ENCODE data around the gene GRIK4.

The GRIK4 gene

DNA sequence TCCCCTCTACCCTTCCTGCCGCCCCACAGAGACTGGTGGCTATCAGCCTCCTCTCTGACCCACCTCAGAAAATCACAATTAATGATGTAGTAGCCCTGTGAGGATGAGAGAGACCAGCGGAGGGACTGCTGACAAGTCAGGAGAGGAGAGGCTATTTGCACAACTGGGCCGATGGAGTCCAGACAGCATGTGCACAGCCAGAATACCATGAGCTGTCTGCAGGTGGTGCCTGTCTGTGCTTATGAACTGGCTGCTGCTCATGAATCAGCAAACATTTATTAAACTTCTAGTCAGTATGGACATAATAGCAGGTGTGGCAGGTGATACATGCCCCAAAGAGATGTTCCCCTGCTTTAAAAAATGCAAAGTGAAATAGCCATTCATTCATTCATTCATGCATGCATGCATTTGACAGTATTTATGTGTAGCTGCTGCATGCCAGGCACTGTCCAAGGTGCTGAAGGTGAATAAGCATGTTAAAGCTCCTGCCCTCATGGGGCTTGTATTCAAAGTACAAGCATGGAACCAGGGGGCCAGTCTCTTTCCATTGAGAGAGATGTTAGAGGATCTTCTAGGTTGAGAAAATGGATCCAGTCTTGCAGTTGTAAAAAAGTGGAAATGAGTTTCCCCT is 141.3 kb downstream of the GRIK4 start:
- Histone ChIP-seq H3K27ac (ENCODE audit: low read depth, low read length) (no peak overlapping the region), H3K4me1 (ENCODE audit: insufficient read depth, low read length) (no peaks in the 10 kb centered on the region), H3K4me3 (ENCODE audit: low read depth in 1 of 2, low read length in 2 of 2) (no peak overlapping the region), H3K9ac (ENCODE audit: low read length) (no peak overlapping the region), H3K9me3 (ENCODE audit: low read length) (no peaks in the 10 kb centered on the region), H3K36me3 (ENCODE audit: insufficient read depth, low read length) (no peaks in the 10 kb centered on the region), H3K27me3 (ENCODE audit: control insufficient read depth in 1 of 2, insufficient read depth in 2 of 2, low read length in 2 of 2) (no peaks in the 10 kb centered on the region)

DNA sequence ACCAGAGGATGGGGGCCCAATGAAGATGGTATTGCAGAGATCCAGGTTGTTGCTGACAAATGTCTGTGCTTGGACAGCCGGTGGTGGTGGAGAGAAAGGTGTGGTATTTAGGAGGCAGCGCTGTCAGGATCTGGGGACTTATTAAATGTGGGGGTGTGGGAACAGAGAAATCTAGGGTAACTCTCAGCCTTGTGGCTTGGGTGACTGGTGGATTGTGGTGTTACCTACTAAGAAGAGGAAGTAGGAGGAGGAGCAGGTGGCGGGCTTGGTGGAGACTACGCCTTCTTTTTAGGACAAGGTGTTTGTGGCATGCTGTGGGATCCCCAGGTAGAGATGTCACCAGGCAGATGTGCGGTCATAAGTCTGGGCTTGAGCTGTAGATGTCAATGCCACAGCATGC is 144.0 kb downstream of the GRIK4 start:
- no peak overlapping the region for H3K9ac ChIP-seq (ENCODE audit: low read length)
- no peak overlapping the region for H3K4me3 ChIP-seq (ENCODE audit: low read depth in 1 of 2, low read length in 2 of 2)
- H3K9me3 ChIP-seq (ENCODE audit: low read length), result no peaks in the 10 kb centered on the region
- no peak overlapping the region for H3K27ac ChIP-seq (ENCODE audit: low read depth, low read length)
- no peaks in the 10 kb centered on the region for H3K36me3 ChIP-seq (ENCODE audit: insufficient read depth, low read length)
- H3K27me3 ChIP-seq (ENCODE audit: control insufficient read depth in 1 of 2, insufficient read depth in 2 of 2, low read length in 2 of 2), result no peaks in the 10 kb centered on the region
- H3K4me1 ChIP-seq (ENCODE audit: insufficient read depth, low read length), result no peaks in the 10 kb centered on the region

GRCh38 chr11:120657306-120658070 is 145.9 kb downstream of the GRIK4 start:
- Histone ChIP-seq H3K4me3 (ENCODE audit: low read depth in 1 of 2, low read length in 2 of 2) (no peak overlapping the region), H3K36me3 (ENCODE audit: insufficient read depth, low read length) (no peaks in the 10 kb centered on the region), H3K9me3 (ENCODE audit: low read length) (no peaks in the 10 kb centered on the region), H3K4me1 (ENCODE audit: insufficient read depth, low read length) (no peaks in the 10 kb centered on the region), H3K27me3 (ENCODE audit: control insufficient read depth in 1 of 2, insufficient read depth in 2 of 2, low read length in 2 of 2) (no peaks in the 10 kb centered on the region), H3K27ac (ENCODE audit: low read depth, low read length) (no peak overlapping the region), H3K9ac (ENCODE audit: low read length) (no peak overlapping the region)

DNA sequence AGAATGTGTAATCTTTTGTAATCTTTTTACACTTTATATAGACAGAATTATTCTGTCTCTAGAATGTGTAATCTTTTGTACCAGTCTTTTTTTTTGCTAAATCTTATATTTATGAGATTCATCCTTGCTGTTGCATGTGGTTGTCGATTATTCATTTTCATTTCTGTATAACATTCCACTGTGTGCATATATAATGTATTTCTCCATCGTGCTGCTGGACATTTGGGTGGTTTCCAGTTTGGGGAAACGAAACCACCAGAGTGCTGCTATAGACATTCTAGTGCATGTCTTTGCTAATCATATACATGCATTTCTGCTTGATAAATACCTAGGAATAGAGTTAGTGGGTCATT is 146.5 kb downstream of the GRIK4 start:
- no peaks in the 10 kb centered on the region for H3K27me3 ChIP-seq (ENCODE audit: control insufficient read depth in 1 of 2, insufficient read depth in 2 of 2, low read length in 2 of 2)

DNA sequence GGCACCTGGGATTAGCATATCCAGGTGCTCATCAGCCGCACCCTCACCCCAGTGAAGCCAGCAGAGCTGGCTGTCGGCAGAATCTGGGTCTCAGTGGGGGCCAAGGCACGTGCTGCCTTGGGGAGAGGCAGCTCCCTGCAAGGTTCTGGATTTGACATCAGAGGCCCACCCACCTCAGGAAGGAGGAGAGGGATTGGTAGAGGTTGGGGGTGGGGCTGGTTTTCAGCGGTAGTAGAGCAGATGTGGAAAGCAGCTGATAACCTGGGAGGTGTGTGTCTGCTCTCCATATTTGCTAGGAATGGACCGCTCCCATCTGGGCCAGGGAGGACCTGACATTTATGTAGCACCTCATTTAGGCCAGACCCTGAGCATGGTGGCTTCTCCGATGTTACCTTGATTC is 147.5 kb downstream of the GRIK4 start:
- Histone ChIP-seq H3K4me1 (ENCODE audit: insufficient read depth, low read length) (no peaks in the 10 kb centered on the region), H3K9ac (ENCODE audit: low read length) (no peak overlapping the region), H3K4me3 (ENCODE audit: low read depth in 1 of 2, low read length in 2 of 2) (no peak overlapping the region), H3K9me3 (ENCODE audit: low read length) (no peaks in the 10 kb centered on the region), H3K27ac (ENCODE audit: low read depth, low read length) (no peak overlapping the region), H3K36me3 (ENCODE audit: insufficient read depth, low read length) (no peaks in the 10 kb centered on the region), H3K27me3 (ENCODE audit: control insufficient read depth in 1 of 2, insufficient read depth in 2 of 2, low read length in 2 of 2) (no peaks in the 10 kb centered on the region)

More for the DNA sequence above, 146.5 kb downstream of the GRIK4 start:
- Histone ChIP-seq H3K4me1 (ENCODE audit: insufficient read depth, low read length) (no peaks in the 10 kb centered on the region), H3K4me3 (ENCODE audit: low read depth in 1 of 2, low read length in 2 of 2) (no peak overlapping the region), H3K9me3 (ENCODE audit: low read length) (no peaks in the 10 kb centered on the region), H3K27ac (ENCODE audit: low read depth, low read length) (no peak overlapping the region), H3K36me3 (ENCODE audit: insufficient read depth, low read length) (no peaks in the 10 kb centered on the region), H3K9ac (ENCODE audit: low read length) (no peak overlapping the region)

DNA sequence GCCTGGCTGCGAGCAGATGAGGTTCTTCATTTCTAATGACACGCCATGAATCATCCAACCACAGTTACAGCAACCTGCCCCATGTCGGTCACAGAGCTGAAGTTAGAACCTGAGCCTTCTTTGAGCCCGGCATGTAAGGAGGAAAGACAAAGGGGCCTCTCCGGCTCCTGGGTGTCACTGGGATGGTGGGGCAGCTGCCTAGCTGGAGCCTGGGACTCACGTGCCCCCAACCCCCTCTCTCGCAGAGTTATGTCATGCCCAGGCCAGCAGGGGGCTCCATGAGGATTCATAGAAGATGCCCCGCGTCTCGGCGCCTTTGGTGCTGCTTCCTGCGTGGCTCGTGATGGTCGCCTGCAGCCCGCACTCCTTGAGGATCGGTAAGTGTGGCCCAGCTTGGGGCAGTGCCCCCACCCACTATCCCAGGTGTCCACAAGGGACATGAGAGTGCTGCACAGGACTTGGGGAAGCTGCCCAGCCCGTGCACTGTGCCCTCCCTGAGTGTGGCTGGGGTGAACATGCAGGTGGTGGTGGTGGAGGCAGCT is 148.5 kb downstream of the GRIK4 start:
- H3K36me3 ChIP-seq (ENCODE audit: insufficient read depth, low read length), result no peaks in the 10 kb centered on the region
- H3K27ac ChIP-seq (ENCODE audit: low read depth, low read length), result no peak overlapping the region
- no peaks in the 10 kb centered on the region for H3K9me3 ChIP-seq (ENCODE audit: low read length)
- H3K9ac ChIP-seq (ENCODE audit: low read length), result no peak overlapping the region
- H3K4me1 ChIP-seq (ENCODE audit: insufficient read depth, low read length), result no peaks in the 10 kb centered on the region
- no peaks in the 10 kb centered on the region for H3K27me3 ChIP-seq (ENCODE audit: control insufficient read depth in 1 of 2, insufficient read depth in 2 of 2, low read length in 2 of 2)
- no peak overlapping the region for H3K4me3 ChIP-seq (ENCODE audit: low read depth in 1 of 2, low read length in 2 of 2)

- H3K4me3 ChIP-seq (ENCODE audit: low read depth in 1 of 2, low read length in 2 of 2), result no peak overlapping the region
- H3K9me3 ChIP-seq (ENCODE audit: low read length), result no peaks in the 10 kb centered on the region
- no peaks in the 10 kb centered on the region for H3K27me3 ChIP-seq (ENCODE audit: control insufficient read depth in 1 of 2, insufficient read depth in 2 of 2, low read length in 2 of 2)
- no peak overlapping the region for H3K9ac ChIP-seq (ENCODE audit: low read length)
- no peaks in the 10 kb centered on the region for H3K4me1 ChIP-seq (ENCODE audit: insufficient read depth, low read length)
- H3K36me3 ChIP-seq (ENCODE audit: insufficient read depth, low read length), result no peaks in the 10 kb centered on the region
- H3K27ac ChIP-seq (ENCODE audit: low read depth, low read length), result no peak overlapping the region
Observed at GRCh38 chr11:120662071-120662676, 150.6 kb downstream of the GRIK4 start.

DNA sequence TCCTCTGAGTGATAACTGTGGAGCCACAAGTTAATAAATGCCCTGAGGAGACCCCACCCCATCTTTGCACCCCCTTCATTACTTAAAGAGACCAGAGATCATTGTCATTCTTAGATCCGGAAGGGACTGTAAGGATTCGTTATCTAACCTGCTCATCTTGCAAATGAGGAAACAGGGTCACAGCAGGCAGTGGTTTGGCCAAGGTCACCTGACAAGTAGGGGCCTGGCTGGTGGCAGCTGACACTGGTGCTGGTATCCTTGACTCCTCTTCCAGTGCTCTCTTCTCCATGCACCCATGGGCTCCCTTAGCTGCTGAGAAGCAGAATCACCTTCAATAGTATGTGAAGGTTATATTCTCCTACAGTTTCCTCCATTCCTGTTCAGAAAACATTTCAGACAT is 151.6 kb downstream of the GRIK4 start:
- H3K36me3 ChIP-seq (ENCODE audit: insufficient read depth, low read length), result no peaks in the 10 kb centered on the region
- H3K27ac ChIP-seq (ENCODE audit: low read depth, low read length), result no peak overlapping the region
- H3K9ac ChIP-seq (ENCODE audit: low read length), result no peak overlapping the region
- no peaks in the 10 kb centered on the region for H3K27me3 ChIP-seq (ENCODE audit: control insufficient read depth in 1 of 2, insufficient read depth in 2 of 2, low read length in 2 of 2)
- no peaks in the 10 kb centered on the region for H3K9me3 ChIP-seq (ENCODE audit: low read length)
- no peak overlapping the region for H3K4me3 ChIP-seq (ENCODE audit: low read depth in 1 of 2, low read length in 2 of 2)
- no peaks in the 10 kb centered on the region for H3K4me1 ChIP-seq (ENCODE audit: insufficient read depth, low read length)

- Histone ChIP-seq H3K4me3 (ENCODE audit: low read depth in 1 of 2, low read length in 2 of 2) (no peak overlapping the region), H3K27ac (ENCODE audit: low read depth, low read length) (no peak overlapping the region), H3K27me3 (ENCODE audit: control insufficient read depth in 1 of 2, insufficient read depth in 2 of 2, low read length in 2 of 2) (no peaks in the 10 kb centered on the region), H3K4me1 (ENCODE audit: insufficient read depth, low read length) (no peaks in the 10 kb centered on the region), H3K9ac (ENCODE audit: low read length) (no peak overlapping the region), H3K9me3 (ENCODE audit: low read length) (no peaks in the 10 kb centered on the region), H3K36me3 (ENCODE audit: insufficient read depth, low read length) (no peaks in the 10 kb centered on the region)
Observed at GRCh38 chr11:120666121-120666639, 154.6 kb downstream of the GRIK4 start.

DNA sequence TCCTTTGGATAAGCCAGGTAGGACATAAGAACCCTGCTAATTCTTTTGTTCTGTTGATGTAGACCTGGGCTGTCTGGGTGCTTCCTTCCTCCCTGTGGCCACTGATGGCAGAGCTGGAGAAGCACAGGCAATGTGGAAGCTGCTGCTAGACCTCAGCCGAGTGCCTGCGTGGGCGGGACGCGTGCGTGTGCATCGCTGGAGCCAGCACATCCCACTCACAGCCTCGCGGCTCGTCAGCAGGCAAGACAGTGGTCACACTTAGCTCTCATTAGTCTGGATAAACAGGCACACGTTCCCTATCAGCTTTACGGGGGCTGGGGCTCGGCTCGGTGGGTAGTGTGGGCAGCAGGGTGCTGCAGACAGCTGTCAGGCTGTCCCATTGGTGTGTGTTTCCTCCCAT is 155.7 kb downstream of the GRIK4 start:
- Histone ChIP-seq H3K4me1 (ENCODE audit: insufficient read depth, low read length) (no peaks in the 10 kb centered on the region), H3K27ac (ENCODE audit: low read depth, low read length) (no peak overlapping the region), H3K9ac (ENCODE audit: low read length) (no peak overlapping the region), H3K36me3 (ENCODE audit: insufficient read depth, low read length) (no peaks in the 10 kb centered on the region), H3K27me3 (ENCODE audit: control insufficient read depth in 1 of 2, insufficient read depth in 2 of 2, low read length in 2 of 2) (no peaks in the 10 kb centered on the region), H3K9me3 (ENCODE audit: low read length) (no peaks in the 10 kb centered on the region), H3K4me3 (ENCODE audit: low read depth in 1 of 2, low read length in 2 of 2) (no peak overlapping the region)

DNA sequence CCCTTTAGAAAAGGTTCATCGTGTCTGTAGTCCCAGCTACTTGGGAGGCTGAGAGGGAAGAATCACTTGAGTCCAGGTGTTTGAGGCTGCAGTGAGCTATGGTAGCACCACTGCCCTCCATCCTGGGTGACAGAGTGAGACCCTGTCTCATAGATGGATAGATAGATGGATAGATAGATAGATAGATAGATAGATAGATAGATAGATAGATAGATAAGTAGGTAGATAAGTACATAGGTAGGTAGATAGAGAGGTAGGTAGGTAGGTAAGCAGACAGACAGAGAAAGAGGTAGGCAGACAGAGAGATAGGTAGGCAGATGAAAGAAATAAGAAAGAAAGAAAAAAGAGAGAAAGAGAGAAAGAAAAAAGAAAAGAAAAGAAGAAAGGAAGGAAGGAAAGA is 156.4 kb downstream of the GRIK4 start:
- H3K27ac ChIP-seq (ENCODE audit: low read depth, low read length), result no peak overlapping the region
- no peaks in the 10 kb centered on the region for H3K9me3 ChIP-seq (ENCODE audit: low read length)
- no peaks in the 10 kb centered on the region for H3K27me3 ChIP-seq (ENCODE audit: control insufficient read depth in 1 of 2, insufficient read depth in 2 of 2, low read length in 2 of 2)
- no peaks in the 10 kb centered on the region for H3K4me1 ChIP-seq (ENCODE audit: insufficient read depth, low read length)
- no peak overlapping the region for H3K4me3 ChIP-seq (ENCODE audit: low read depth in 1 of 2, low read length in 2 of 2)
- no peak overlapping the region for H3K9ac ChIP-seq (ENCODE audit: low read length)
- no peaks in the 10 kb centered on the region for H3K36me3 ChIP-seq (ENCODE audit: insufficient read depth, low read length)
